ENCODE measurements around the gene MMP10.

MMP10 gene

GRCh38 chr11:102762361-102762767 is 18.1 kb downstream of the MMP10 start:
- TF ChIP-seq ZFX (IDR thresholded peaks at IDR 0.05; ENCODE audit: borderline replicate concordance) = no peak
- no peak for TF ChIP-seq CTCF (IDR thresholded peaks at IDR 0.05)
- no peak overlapping the region for H3K27ac ChIP-seq

- TF ChIP-seq ZFX (IDR thresholded peaks at IDR 0.05; ENCODE audit: borderline replicate concordance) (no peak), CTCF (IDR thresholded peaks at IDR 0.05) (no peak)
- no peak overlapping the region for H3K27ac ChIP-seq
These were observed 18.7 kb downstream of the MMP10 start for GRCh38 chr11:102761646-102762238.

- no peak overlapping the region for H3K27ac ChIP-seq
- TF ChIP-seq ZFX (IDR thresholded peaks at IDR 0.05; ENCODE audit: borderline replicate concordance) (no peak), CTCF (IDR thresholded peaks at IDR 0.05) (no peak)
These were observed 19.9 kb downstream of the MMP10 start for GRCh38 chr11:102760344-102761035.

DNA sequence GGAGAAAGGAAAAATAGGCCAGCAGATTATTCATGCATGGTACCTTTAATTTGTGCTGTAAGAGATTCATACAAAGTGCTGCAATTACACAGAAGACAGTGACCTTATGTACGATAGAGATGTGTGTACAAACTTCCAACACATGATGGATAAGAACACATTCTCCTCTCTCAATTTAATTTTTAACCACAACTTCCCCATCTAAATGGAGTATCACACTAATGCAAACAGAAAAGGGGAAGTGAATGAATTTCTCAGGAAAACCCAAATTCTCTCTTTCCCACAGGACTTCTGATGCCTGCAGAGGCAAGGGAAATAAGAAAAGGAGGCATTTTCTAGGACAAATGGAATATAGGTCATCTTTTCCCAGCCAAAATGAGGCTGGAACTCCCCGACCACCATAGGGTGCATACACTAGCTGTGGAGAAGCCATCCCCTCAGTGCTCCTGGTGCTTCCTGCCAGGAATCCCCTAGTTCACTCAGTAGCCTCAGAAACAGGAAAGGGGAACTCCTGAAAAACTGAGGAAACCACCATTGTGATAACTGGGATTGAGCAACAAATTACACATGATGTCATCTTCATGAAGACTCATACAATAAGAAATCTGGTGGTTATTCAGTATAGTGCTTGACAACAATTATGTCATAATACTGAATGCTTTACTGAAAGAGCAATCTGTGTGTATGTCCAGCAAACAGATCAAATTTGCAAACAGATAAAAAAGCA is 22.4 kb downstream of the MMP10 start:
- TF ChIP-seq CTCF (IDR thresholded peaks at IDR 0.05) (no peak), ZFX (IDR thresholded peaks at IDR 0.05; ENCODE audit: borderline replicate concordance) (no peak)
- H3K27ac ChIP-seq = no peak overlapping the region

GRCh38 chr11:102753267-102753666 is 27.2 kb downstream of the MMP10 start:
- H3K27ac ChIP-seq = no peak overlapping the region
- TF ChIP-seq ZFX (IDR thresholded peaks at IDR 0.05; ENCODE audit: borderline replicate concordance) (no peak), CTCF (IDR thresholded peaks at IDR 0.05) (no peak)

DNA sequence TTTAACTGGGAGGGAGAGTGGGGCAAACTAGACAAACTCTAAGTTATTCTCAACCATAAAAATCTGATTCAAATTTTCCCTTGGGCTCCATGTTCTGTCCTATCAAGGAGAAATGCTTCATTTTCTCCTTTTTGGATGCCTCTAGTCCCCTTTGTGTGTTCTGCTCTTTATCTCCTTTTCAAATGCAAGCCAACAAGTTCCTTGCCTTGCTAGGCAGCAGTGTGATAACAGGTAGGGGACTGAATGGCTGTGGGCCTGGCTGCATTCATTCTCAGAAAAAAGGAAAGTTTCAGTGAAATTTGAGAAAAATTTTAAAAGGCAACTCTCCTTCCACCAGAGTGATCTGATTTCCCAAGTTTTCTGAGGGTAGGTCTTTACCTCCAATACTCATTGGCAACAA is 28.8 kb downstream of the MMP10 start:
- no peak for TF ChIP-seq ZFX (IDR thresholded peaks at IDR 0.05; ENCODE audit: borderline replicate concordance)
- no peak for TF ChIP-seq CTCF (IDR thresholded peaks at IDR 0.05)
- H3K27ac ChIP-seq = no peak overlapping the region

Measured in 22Rv1 (cell line).